ENCODE measurements around the gene RAPGEF4. TPM values are rescaled to one million over a fixed set of nuclear protein-coding genes. Genes with fewer than 3 reads are reported as not detected.

RAPGEF4 gene
- total and polyA plus RNA-seq, 8 donors, result 3.6 to 23.7 (median 9.8) TPM; not detected in 1

- intact Hi-C loops (cut with DNase I; ENCODE audit: low total_unique reads), result no loop called here
- H3K36me3 ChIP-seq, result no peaks in the 10 kb centered on the region
- no peak for TF ChIP-seq POLR2A (IDR thresholded peaks at IDR 0.05)
- TF ChIP-seq, protein P1, sequence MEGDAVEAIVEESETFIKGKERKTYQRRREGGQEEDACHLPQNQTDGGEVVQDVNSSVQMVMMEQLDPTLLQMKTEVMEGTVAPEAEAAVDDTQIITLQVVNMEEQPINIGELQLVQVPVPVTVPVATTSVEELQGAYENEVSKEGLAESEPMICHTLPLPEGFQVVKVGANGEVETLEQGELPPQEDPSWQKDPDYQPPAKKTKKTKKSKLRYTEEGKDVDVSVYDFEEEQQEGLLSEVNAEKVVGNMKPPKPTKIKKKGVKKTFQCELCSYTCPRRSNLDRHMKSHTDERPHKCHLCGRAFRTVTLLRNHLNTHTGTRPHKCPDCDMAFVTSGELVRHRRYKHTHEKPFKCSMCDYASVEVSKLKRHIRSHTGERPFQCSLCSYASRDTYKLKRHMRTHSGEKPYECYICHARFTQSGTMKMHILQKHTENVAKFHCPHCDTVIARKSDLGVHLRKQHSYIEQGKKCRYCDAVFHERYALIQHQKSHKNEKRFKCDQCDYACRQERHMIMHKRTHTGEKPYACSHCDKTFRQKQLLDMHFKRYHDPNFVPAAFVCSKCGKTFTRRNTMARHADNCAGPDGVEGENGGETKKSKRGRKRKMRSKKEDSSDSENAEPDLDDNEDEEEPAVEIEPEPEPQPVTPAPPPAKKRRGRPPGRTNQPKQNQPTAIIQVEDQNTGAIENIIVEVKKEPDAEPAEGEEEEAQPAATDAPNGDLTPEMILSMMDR (IDR thresholded peaks at IDR 0.05), result no peak
- TF ChIP-seq POLR2AphosphoS5 (IDR thresholded peaks at IDR 0.05), result no peak
- no peak for TF ChIP-seq EP300 (IDR thresholded peaks at IDR 0.05)
- H3K9me3 ChIP-seq, result no peaks in the 10 kb centered on the region
- H3K4me3 ChIP-seq, result no peak overlapping the region
- DNase-seq, result no peak
- 73 to 85% (median 82%) methylated on average over 7 of the region's 7 CpGs for WGBS, 5 donors
- no peak overlapping the region for H3K27ac ChIP-seq
- no peaks in the 10 kb centered on the region for H3K4me1 ChIP-seq
- peaks cover 0 to 7% (median 0%) of the 10 kb centered on the region in 3 donors for H3K27me3 ChIP-seq
These were observed 159.2 kb downstream of the RAPGEF4 start for GRCh38 chr2:172894689-172895387.

- Histone ChIP-seq H3K4me1 (no peaks in the 10 kb centered on the region), H3K27me3 (peaks cover 0 to 7% (median 0%) of the 10 kb centered on the region in 3 donors), H3K36me3 (no peaks in the 10 kb centered on the region), H3K4me3 (no peak overlapping the region), H3K27ac (no peak overlapping the region), H3K9me3 (no peaks in the 10 kb centered on the region)
- TF ChIP-seq, protein P1 (IDR thresholded peaks at IDR 0.05), result no peak
- TF ChIP-seq POLR2A (IDR thresholded peaks at IDR 0.05) (no peak), POLR2AphosphoS5 (IDR thresholded peaks at IDR 0.05) (no peak), EP300 (IDR thresholded peaks at IDR 0.05) (no peak)
- WGBS, 5 donors, result 87 to 96% (median 90%) methylated on average over 4 of the region's 4 CpGs
- DNase-seq, result no peak
- intact Hi-C loops (cut with DNase I; ENCODE audit: low total_unique reads), result no loop called here
These were observed 161.0 kb downstream of the RAPGEF4 start for GRCh38 chr2:172896661-172897081.

DNA sequence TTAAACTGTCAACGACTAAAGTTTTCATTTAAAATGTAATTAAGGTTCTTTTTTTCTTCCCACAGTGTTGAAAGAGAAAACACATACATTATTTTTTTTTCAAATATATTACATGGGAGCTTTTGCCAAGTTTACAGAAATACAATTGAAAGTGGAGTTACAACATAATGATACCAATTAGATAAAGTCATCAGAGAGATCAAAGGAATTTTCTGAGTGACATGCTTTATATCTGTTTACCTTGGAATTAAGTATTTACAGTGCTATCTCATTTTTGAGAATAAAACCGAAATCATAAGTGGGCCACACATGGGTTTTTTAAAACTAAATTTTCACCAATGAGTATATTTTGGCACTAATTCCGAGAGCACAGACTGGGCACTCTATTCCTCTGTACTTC is 165.2 kb downstream of the RAPGEF4 start:
- H3K4me3 ChIP-seq, result no peak overlapping the region
- H3K27ac ChIP-seq, result no peak overlapping the region
- 43 to 60% (median 54%) methylated on average over 3 of the region's 3 CpGs for WGBS, 5 donors
- no peaks in the 10 kb centered on the region for H3K4me1 ChIP-seq
- intact Hi-C loops (cut with DNase I; ENCODE audit: low total_unique reads), result no loop called here
- H3K9me3 ChIP-seq, result no peaks in the 10 kb centered on the region
- TF ChIP-seq, protein P1 (IDR thresholded peaks at IDR 0.05), result no peak
- TF ChIP-seq POLR2A (IDR thresholded peaks at IDR 0.05), result no peak
- TF ChIP-seq POLR2AphosphoS5 (IDR thresholded peaks at IDR 0.05), result no peak
- no peak for TF ChIP-seq EP300 (IDR thresholded peaks at IDR 0.05)
- no peak for DNase-seq
- H3K36me3 ChIP-seq, result no peaks in the 10 kb centered on the region
- H3K27me3 ChIP-seq, result no peaks in the 10 kb centered on the region

- H3K36me3 ChIP-seq, result no peaks in the 10 kb centered on the region
- no peaks in the 10 kb centered on the region for H3K4me1 ChIP-seq
- intact Hi-C loops (cut with DNase I; ENCODE audit: low total_unique reads), result no loop called here
- 80 to 87% (median 83%) methylated on average over 4 of the region's 4 CpGs for WGBS, 5 donors
- no peak for DNase-seq
- no peaks in the 10 kb centered on the region for H3K9me3 ChIP-seq
- TF ChIP-seq, protein P1 (IDR thresholded peaks at IDR 0.05), result no peak
- TF ChIP-seq EP300 (IDR thresholded peaks at IDR 0.05), result no peak
- no peak for TF ChIP-seq POLR2AphosphoS5 (IDR thresholded peaks at IDR 0.05)
- no peak for TF ChIP-seq POLR2A (IDR thresholded peaks at IDR 0.05)
- no peak overlapping the region for H3K27ac ChIP-seq
- no peak overlapping the region for H3K4me3 ChIP-seq
- no peaks in the 10 kb centered on the region for H3K27me3 ChIP-seq
These were observed 166.3 kb downstream of the RAPGEF4 start for GRCh38 chr2:172901913-172902312.

Measured in stomach (tissue), 9 donors.